OCI-LY1 (cell line): ENCODE measurements around the gene ROR2.

ENCODE experiments used
- H2AFZ ChIP-seq: fragments of 200-600 bp; sonication (generic), shearing (Covaris generic); 2 replicates; pipeline ENCODE4 v1.6.0; 2014; ENCODE audit warnings: antibody characterized with exemption, mild to moderate bottlenecking, low read length
- H3F3A ChIP-seq: fragments of 200-600 bp; sonication (generic), shearing (Covaris generic); 2 replicates; pipeline ENCODE4 v1.6.0; 2014; ENCODE audit warnings: mild to moderate bottlenecking, antibody characterized with exemption, low read length, moderate library complexity; ENCODE audit not compliant: insufficient read depth
- H3K27ac ChIP-seq: fragments of 200-600 bp; sonication (generic); 2 replicates; pipeline ENCODE4 v1.5.1; 2014; ENCODE audit warnings: low read length, mixed run types, mild to moderate bottlenecking, low read depth; ENCODE audit not compliant: poor library complexity, severe bottlenecking
- H3K27me3 ChIP-seq: fragments of 200-600 bp; sonication (generic); 2 replicates; pipeline ENCODE4 v1.6.0; 2014; ENCODE audit warnings: antibody characterized with exemption, mild to moderate bottlenecking, low read length, moderate library complexity; ENCODE audit not compliant: insufficient read depth
- H3K36me3 ChIP-seq: fragments of 200-600 bp; sonication (generic); 2 replicates; pipeline ENCODE4 v1.6.1; 2014; ENCODE audit warnings: mild to moderate bottlenecking, antibody characterized with exemption, low read length, moderate library complexity, mixed read lengths; ENCODE audit not compliant: insufficient read depth
- H3K4me1 ChIP-seq: fragments of 200-600 bp; sonication (generic); 2 replicates; pipeline ENCODE4 v1.5.1; 2014; ENCODE audit warnings: mild to moderate bottlenecking, low read length, moderate library complexity; ENCODE audit not compliant: insufficient read depth, severe bottlenecking
- H3K4me2 ChIP-seq: fragments of 200-600 bp; sonication (generic), shearing (Covaris generic); 2 replicates; pipeline ENCODE4 v1.6.1; 2014; ENCODE audit warnings: low read length
- H3K4me3 ChIP-seq: fragments of 200-600 bp; sonication (generic); 2 replicates; pipeline ENCODE4 v1.5.1; 2014; ENCODE audit warnings: low read length, low read depth, mild to moderate bottlenecking, mixed read lengths; ENCODE audit not compliant: poor library complexity, severe bottlenecking
- H3K79me2 ChIP-seq: fragments of 200-600 bp; shearing (Covaris generic); 2 replicates; pipeline ENCODE4 v1.6.1; 2016; ENCODE audit warnings: mixed run types, low read length, mixed read lengths; ENCODE audit not compliant: insufficient read depth
- H3K9ac ChIP-seq: fragments of 200-600 bp; sonication (generic), shearing (Covaris generic); 2 replicates; pipeline ENCODE4 v1.6.1; 2014; ENCODE audit warnings: mild to moderate bottlenecking, low read length, mixed read lengths
- H3K9me2 ChIP-seq: fragments of 200-600 bp; sonication (generic), shearing (Covaris generic); 2 replicates; pipeline ENCODE4 v1.6.1; 2014; ENCODE audit warnings: low read depth, mild to moderate bottlenecking, low read length, mixed read lengths
- H3K9me3 ChIP-seq: fragments of 200-600 bp; shearing (Covaris generic); 2 replicates; pipeline ENCODE4 v1.6.1; 2014; ENCODE audit warnings: low read length, mixed read lengths
- H4K20me1 ChIP-seq: fragments of 200-600 bp; sonication (generic), shearing (Covaris generic); 2 replicates; pipeline ENCODE4 v1.6.0; 2016; ENCODE audit warnings: mild to moderate bottlenecking, low read length; ENCODE audit not compliant: insufficient read depth
- EZH2 ChIP-seq: fragments of 200-600 bp; sonication (generic), shearing (Covaris generic); IDR thresholded peaks from 2 replicates; pipeline ENCODE4 v1.8.0; 2017; ENCODE audit warnings: borderline replicate concordance, mixed run types, mild to moderate bottlenecking, antibody characterized with exemption, low read length, moderate library complexity, mixed read lengths
- TF ChIP-seq, protein P1 (sequence below): fragments of 200-600 bp; sonication (generic), shearing (Covaris generic); IDR thresholded peaks from 2 replicates; pipeline ENCODE4 v1.5.1; 2017; ENCODE audit warnings: mild to moderate bottlenecking, antibody characterized with exemption, low read length, moderate library complexity, mixed read lengths

ROR2 gene

DNA sequence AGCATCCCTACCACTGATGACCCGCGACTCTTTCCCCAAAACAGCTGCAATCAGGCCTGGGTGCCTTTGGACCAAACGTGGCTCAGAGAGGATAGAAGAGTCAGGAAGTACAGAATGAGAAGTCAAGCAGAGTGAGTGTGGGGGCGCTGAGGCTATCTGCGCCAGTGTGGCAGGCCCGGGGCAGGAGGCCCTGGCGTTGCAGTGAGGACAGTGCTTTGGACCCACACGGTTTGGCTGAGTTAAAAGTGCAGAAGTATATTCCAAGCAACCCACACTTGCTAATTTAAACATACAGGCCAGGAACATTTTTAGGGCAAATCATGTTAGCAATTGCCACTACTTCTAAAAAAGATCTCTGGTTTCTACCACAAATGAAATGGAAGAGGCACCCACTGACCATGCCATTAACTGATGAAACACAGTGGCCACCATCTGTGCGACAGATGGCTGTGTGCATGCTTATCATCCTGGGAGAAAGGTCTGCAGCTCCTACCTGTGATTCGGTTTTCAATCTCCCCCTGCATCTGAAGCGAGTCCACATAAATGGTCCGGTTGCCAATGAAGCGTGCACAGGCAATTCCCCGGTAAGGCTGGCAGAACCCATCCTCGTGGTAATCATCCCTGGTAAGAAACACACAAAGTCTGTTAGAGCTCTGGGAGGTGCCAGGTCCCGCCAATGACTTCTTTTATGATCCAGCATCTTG lies 213.0 kb downstream of the ROR2 start:
- Histone ChIP-seq H3K4me2 (no peak overlapping the region), H3K4me3 (no peak overlapping the region), H3K9ac (no peak overlapping the region), H3K9me3 (no peaks in the 10 kb centered on the region), H3K36me3 (no peaks in the 10 kb centered on the region), H4K20me1 (no peaks in the 10 kb centered on the region), H3K4me1 (no peaks in the 10 kb centered on the region), H3K27me3 (no peaks in the 10 kb centered on the region; the same call in 1 of the 2 replicates), H3K9me2 (no peaks in the 10 kb centered on the region), H2AFZ (no peak overlapping the region), H3F3A (no peaks in the 10 kb centered on the region), H3K79me2 (no peaks in the 10 kb centered on the region), H3K27ac (no peak overlapping the region)
- no peak for TF ChIP-seq EZH2
- TF ChIP-seq, protein P1, sequence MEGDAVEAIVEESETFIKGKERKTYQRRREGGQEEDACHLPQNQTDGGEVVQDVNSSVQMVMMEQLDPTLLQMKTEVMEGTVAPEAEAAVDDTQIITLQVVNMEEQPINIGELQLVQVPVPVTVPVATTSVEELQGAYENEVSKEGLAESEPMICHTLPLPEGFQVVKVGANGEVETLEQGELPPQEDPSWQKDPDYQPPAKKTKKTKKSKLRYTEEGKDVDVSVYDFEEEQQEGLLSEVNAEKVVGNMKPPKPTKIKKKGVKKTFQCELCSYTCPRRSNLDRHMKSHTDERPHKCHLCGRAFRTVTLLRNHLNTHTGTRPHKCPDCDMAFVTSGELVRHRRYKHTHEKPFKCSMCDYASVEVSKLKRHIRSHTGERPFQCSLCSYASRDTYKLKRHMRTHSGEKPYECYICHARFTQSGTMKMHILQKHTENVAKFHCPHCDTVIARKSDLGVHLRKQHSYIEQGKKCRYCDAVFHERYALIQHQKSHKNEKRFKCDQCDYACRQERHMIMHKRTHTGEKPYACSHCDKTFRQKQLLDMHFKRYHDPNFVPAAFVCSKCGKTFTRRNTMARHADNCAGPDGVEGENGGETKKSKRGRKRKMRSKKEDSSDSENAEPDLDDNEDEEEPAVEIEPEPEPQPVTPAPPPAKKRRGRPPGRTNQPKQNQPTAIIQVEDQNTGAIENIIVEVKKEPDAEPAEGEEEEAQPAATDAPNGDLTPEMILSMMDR: no peak

DNA sequence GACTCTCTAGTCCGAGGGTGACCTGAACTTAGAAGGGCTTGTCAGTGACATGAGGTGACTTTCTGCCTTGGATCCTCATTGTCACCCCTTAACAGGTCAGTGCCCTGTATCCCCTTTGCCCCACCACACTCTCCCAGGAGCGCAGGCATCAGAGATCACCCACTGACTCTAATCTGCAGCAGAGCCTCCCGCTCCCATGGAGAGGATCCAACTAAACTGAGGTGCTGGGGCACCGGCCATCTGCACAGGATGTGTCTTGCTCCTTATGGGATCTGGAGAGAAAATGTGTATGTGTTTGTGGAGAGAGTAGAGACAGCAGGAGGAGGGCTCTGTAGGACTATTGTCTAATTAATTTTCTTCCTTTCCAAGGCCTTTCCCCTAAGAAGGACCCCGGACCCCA lies 213.7 kb downstream of the ROR2 start:
- Histone ChIP-seq H3K27ac (no peak overlapping the region), H3K27me3 (no peaks in the 10 kb centered on the region; the same call in 1 of the 2 replicates), H3K4me1 (no peaks in the 10 kb centered on the region), H2AFZ (no peak overlapping the region), H3K9ac (no peak overlapping the region), H3K9me2 (no peaks in the 10 kb centered on the region), H3F3A (no peaks in the 10 kb centered on the region), H3K4me3 (no peak overlapping the region), H3K9me3 (no peaks in the 10 kb centered on the region), H4K20me1 (no peaks in the 10 kb centered on the region), H3K36me3 (no peaks in the 10 kb centered on the region), H3K79me2 (no peaks in the 10 kb centered on the region), H3K4me2 (no peak overlapping the region)
- no peak for TF ChIP-seq EZH2
- TF ChIP-seq, protein P1: no peak

DNA sequence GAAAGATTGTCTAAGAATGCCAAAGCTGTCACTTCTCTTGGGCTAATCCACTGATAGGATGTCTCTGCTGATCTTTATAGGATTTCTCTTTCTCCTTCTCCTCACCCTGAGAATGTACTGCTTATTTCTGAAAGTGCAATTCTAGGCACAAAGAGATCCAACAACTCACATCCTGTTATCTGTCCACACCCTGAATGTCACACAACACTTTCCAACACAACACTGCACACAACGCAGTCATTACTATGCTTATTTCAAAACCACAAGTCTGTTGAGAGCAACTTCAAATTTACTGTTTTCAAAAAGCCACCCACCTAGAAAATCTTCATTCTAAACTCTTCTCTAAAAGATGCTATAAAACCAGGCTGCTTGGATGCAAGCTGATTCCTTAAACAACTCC lies 215.0 kb downstream of the ROR2 start:
- H3K27ac ChIP-seq: no peak overlapping the region
- H3K4me1 ChIP-seq: no peaks in the 10 kb centered on the region
- no peaks in the 10 kb centered on the region for H3K79me2 ChIP-seq
- no peaks in the 10 kb centered on the region; the same call in 1 of the 2 replicates for H3K27me3 ChIP-seq
- H3K9me2 ChIP-seq: no peaks in the 10 kb centered on the region
- H3K9ac ChIP-seq: no peak overlapping the region
- no peak overlapping the region for H3K4me3 ChIP-seq
- no peak overlapping the region for H2AFZ ChIP-seq
- no peaks in the 10 kb centered on the region for H3K36me3 ChIP-seq
- no peaks in the 10 kb centered on the region for H3K9me3 ChIP-seq
- TF ChIP-seq EZH2: no peak
- TF ChIP-seq, protein P1: no peak
- no peaks in the 10 kb centered on the region for H4K20me1 ChIP-seq
- H3F3A ChIP-seq: no peaks in the 10 kb centered on the region
- H3K4me2 ChIP-seq: no peak overlapping the region
